Gastrocnemius medialis (tissue), 4 donors: ENCODE measurements around the gene VAMP7. TPM values are rescaled to one million over a fixed set of nuclear protein-coding genes. Genes with fewer than 3 reads are reported as not detected.

ENCODE experiments used
- ATAC-seq, 2 donors: fragments of 150-250 bp; one replicate each; pipeline ENCODE4 v1.9.1; 2016
- DNase-seq, 2 donors: peaks; one replicate each; pipeline ENCODE4 v3.0.0-alpha.2; 2019
- H3K27ac ChIP-seq, 4 donors: fragments of 200-600 bp; sonication (generic); 1 replicate in 1 of 4; 2 replicates in 3 of 4; pipeline ENCODE4 v1.5.1; 2016 to 2018; ENCODE audit warnings: mild to moderate bottlenecking in 2 of 4, moderate library complexity in 1 of 4
- H3K27me3 ChIP-seq, 3 donors: fragments of 200-600 bp; sonication (generic) in 2 of 3; 1 replicate in 1 of 3; 2 replicates in 2 of 3; pipeline versions ENCODE4 v1.5.1 to v1.6.0; 2016 to 2019; ENCODE audit warnings: mild to moderate bottlenecking in 1 of 3, moderate library complexity in 1 of 3
- H3K36me3 ChIP-seq, 2 donors: fragments of 200-600 bp; sonication (generic) in 1 of 2; one replicate each; pipeline ENCODE4 v1.5.1; 2017 to 2018
- H3K4me1 ChIP-seq, 2 donors: fragments of 200-600 bp; sonication (generic) in 1 of 2; one replicate each; pipeline ENCODE4 v1.5.1; 2016 to 2017; ENCODE audit warnings: mild to moderate bottlenecking in 2 of 2
- H3K4me3 ChIP-seq, 4 donors: fragments of 200-600 bp; sonication (generic) in 3 of 4; 1 replicate in 1 of 4; 2 replicates in 3 of 4; pipeline ENCODE4 v1.5.1; 2016 to 2019; ENCODE audit warnings: mild to moderate bottlenecking in 2 of 4
- H3K9me3 ChIP-seq, 3 donors: fragments of 200-600 bp; sonication (generic) in 2 of 3; 1 replicate in 1 of 3; 2 replicates in 2 of 3; pipeline ENCODE4 v1.5.1; 2016 to 2019
- CTCF ChIP-seq, 5 experiments: fragments of 450-650 bp in 3 of 5; fragments of 200-600 bp in 2 of 5; sonication (generic) in 2 of 5; IDR thresholded peaks in 4 of 5; conservative IDR thresholded peaks in 1 of 5; 1 replicate in 4 of 5; 2 replicates in 1 of 5; pipeline ENCODE4 v1.5.1; 2016 to 2019; ENCODE audit warnings: antibody characterized with exemption in 5 of 5, mild to moderate bottlenecking in 3 of 5, moderate library complexity in 3 of 5
- POLR2A ChIP-seq, 2 donors: fragments of 450-650 bp; IDR thresholded peaks; one replicate each; pipeline ENCODE4 v1.6.1; 2017; ENCODE audit warnings: antibody characterized with exemption in 2 of 2, mild to moderate bottlenecking in 2 of 2, moderate library complexity in 2 of 2
- in situ Hi-C, 4 donors: fragments of 200-750 bp; cut with MboI; loops; one replicate each; pipeline versions ENCODE4 v1.15.0 to v1.8.0; 2017; ENCODE audit warnings: low sequenced_read_pairs in 4 of 4
- intact Hi-C: fragments of 100-400 bp; cut with DNase I; formaldehyde crosslinking; loops from one replicate; pipeline ENCODE4 v1.15.1; 2023; ENCODE audit warnings: low total_unique reads
- total RNA-seq, 4 donors: library from RNA; depleted of rRNA; stranded (reverse); fragments of >200 nt; gene quantifications; one replicate each; pipeline versions ENCODE4 v1.1.0 to v1.2.3, GENCODE V29; 2016

The VAMP7 gene
- total RNA-seq, 4 donors from 2014 or later: 21.6 to 41.4 (median 32.2) TPM

GRCh38 chrX:155953055-155953454 is 71.9 kb downstream of the VAMP7 start:
- no peaks in the 10 kb centered on the region for H3K9me3 ChIP-seq
- intact Hi-C loops (no loop called here), in situ Hi-C loops (no loop called here)
- H3K27ac ChIP-seq: no peak overlapping the region
- no peak for TF ChIP-seq CTCF (IDR thresholded peaks at IDR 0.05 in 4 of 5, conservative IDR thresholded peaks at IDR 0.05 in 1 of 5)
- no peak for TF ChIP-seq POLR2A (IDR thresholded peaks at IDR 0.05)
- ATAC-seq (no peak), DNase-seq (no peak)
- no peaks in the 10 kb centered on the region for H3K36me3 ChIP-seq
- H3K4me1 ChIP-seq: no peaks in the 10 kb centered on the region
- no peaks in the 10 kb centered on the region for H3K27me3 ChIP-seq
- H3K4me3 ChIP-seq: no peak overlapping the region

- TF ChIP-seq CTCF (IDR thresholded peaks at IDR 0.05 in 4 of 5, conservative IDR thresholded peaks at IDR 0.05 in 1 of 5) (no peak), POLR2A (IDR thresholded peaks at IDR 0.05) (no peak)
These were observed 73.6 kb downstream of the VAMP7 start for GRCh38 chrX:155954793-155955192.

GRCh38 chrX:155956099-155956498 is 75.0 kb downstream of the VAMP7 start:
- Histone ChIP-seq H3K27me3 (no peaks in the 10 kb centered on the region), H3K4me3 (no peak overlapping the region), H3K36me3 (no peaks in the 10 kb centered on the region), H3K4me1 (no peaks in the 10 kb centered on the region), H3K9me3 (no peaks in the 10 kb centered on the region), H3K27ac (no peak overlapping the region)
- in situ Hi-C loops (no loop called here), intact Hi-C loops (no loop called here)
- TF ChIP-seq CTCF (IDR thresholded peaks at IDR 0.05 in 4 of 5, conservative IDR thresholded peaks at IDR 0.05 in 1 of 5) (no peak), POLR2A (IDR thresholded peaks at IDR 0.05) (no peak)
- DNase-seq (no peak), ATAC-seq (no peak)

More at GRCh38 chrX:155954793-155955192, 73.6 kb downstream of the VAMP7 start:
- no peak for ATAC-seq
- no peak for DNase-seq
- Histone ChIP-seq H3K27ac (no peak overlapping the region), H3K9me3 (no peaks in the 10 kb centered on the region), H3K4me3 (no peak overlapping the region), H3K4me1 (no peaks in the 10 kb centered on the region), H3K36me3 (no peaks in the 10 kb centered on the region), H3K27me3 (no peaks in the 10 kb centered on the region)
- intact Hi-C loops: no loop called here
- in situ Hi-C loops: no loop called here

GRCh38 chrX:155956649-155957048 is 75.5 kb downstream of the VAMP7 start:
- in situ Hi-C loops: no loop called here
- TF ChIP-seq CTCF (IDR thresholded peaks at IDR 0.05 in 4 of 5, conservative IDR thresholded peaks at IDR 0.05 in 1 of 5): no peak
- TF ChIP-seq POLR2A (IDR thresholded peaks at IDR 0.05): no peak
- ATAC-seq: no peak

GRCh38 chrX:155957843-155958242 is 76.7 kb downstream of the VAMP7 start:
- in situ Hi-C loops: no loop called here
- ATAC-seq: no peak
- Histone ChIP-seq H3K27ac (no peak overlapping the region), H3K36me3 (no peaks in the 10 kb centered on the region), H3K4me3 (no peak overlapping the region), H3K27me3 (no peaks in the 10 kb centered on the region), H3K4me1 (no peaks in the 10 kb centered on the region), H3K9me3 (no peaks in the 10 kb centered on the region)
- intact Hi-C loops: no loop called here
- no peak for DNase-seq
- TF ChIP-seq CTCF (IDR thresholded peaks at IDR 0.05 in 4 of 5, conservative IDR thresholded peaks at IDR 0.05 in 1 of 5) (no peak), POLR2A (IDR thresholded peaks at IDR 0.05) (no peak)

More at GRCh38 chrX:155956649-155957048, 75.5 kb downstream of the VAMP7 start:
- Histone ChIP-seq H3K36me3 (no peaks in the 10 kb centered on the region), H3K27ac (no peak overlapping the region), H3K4me3 (no peak overlapping the region), H3K9me3 (no peaks in the 10 kb centered on the region), H3K4me1 (no peaks in the 10 kb centered on the region), H3K27me3 (no peaks in the 10 kb centered on the region)
- no peak for DNase-seq
- intact Hi-C loops: no loop called here
